DND-41 (cell line): ENCODE data around the gene NTM.

ENCODE experiments used
- ATAC-seq: fragments of 200-7000 bp; cut with Tn5 transposase; 3 replicates; pipeline ENCODE4 v1.9.1; 2021; ENCODE audit warnings: low read depth; ENCODE audit not compliant: insufficient read depth
- DNase-seq: peaks from one replicate; pipeline ENCODE4 v3.0.0-alpha.2; 2020
- H2AFZ ChIP-seq: 2 replicates; pipeline ENCODE4 v1.6.0; 2012; ENCODE audit warnings: low read depth, low read length
- H3K27ac ChIP-seq: 2 replicates; pipeline ENCODE4 v1.5.1; 2012; ENCODE audit warnings: low read length, inconsistent platforms
- H3K27me3 ChIP-seq: fragments of 200-600 bp; sonication (generic); 2 replicates; pipeline ENCODE4 v1.6.0; 2012; ENCODE audit warnings: low read length, mild to moderate bottlenecking, inconsistent platforms; ENCODE audit not compliant: insufficient read depth, poor library complexity
- H3K36me3 ChIP-seq: 2 replicates; pipeline ENCODE4 v1.5.1; 2012; ENCODE audit warnings: low read length, inconsistent platforms; ENCODE audit not compliant: insufficient read depth
- H3K4me1 ChIP-seq: 2 replicates; pipeline ENCODE4 v1.5.1; 2012; ENCODE audit warnings: mild to moderate bottlenecking, low read length; ENCODE audit not compliant: insufficient read depth
- H3K4me2 ChIP-seq: 2 replicates; pipeline ENCODE4 v1.6.0; 2012; ENCODE audit warnings: mild to moderate bottlenecking, moderate library complexity, low read length, inconsistent platforms; ENCODE audit not compliant: insufficient read depth
- H3K4me3 ChIP-seq, 2 experiments: fragments of 200-600 bp in 1 of 2; shearing (Covaris generic) in 1 of 2; 2 replicates each; pipeline ENCODE4 v1.5.1; 2012 to 2016; ENCODE audit warnings: inconsistent platforms in 2 of 2, low read length in 2 of 2, mild to moderate bottlenecking in 2 of 2, low read depth in 1 of 2, moderate library complexity in 1 of 2
- H3K79me2 ChIP-seq: 2 replicates; pipeline ENCODE4 v1.6.0; 2012; ENCODE audit warnings: low read length, inconsistent platforms; ENCODE audit not compliant: insufficient read depth
- H3K9ac ChIP-seq: 2 replicates; pipeline ENCODE4 v1.6.0; 2012; ENCODE audit warnings: low read depth, mild to moderate bottlenecking, inconsistent platforms, low read length, moderate library complexity
- H3K9me3 ChIP-seq: 2 replicates; pipeline ENCODE4 v1.5.1; 2012; ENCODE audit warnings: low read length, moderate library complexity, mild to moderate bottlenecking, inconsistent platforms; ENCODE audit not compliant: insufficient read depth, severe bottlenecking
- H4K20me1 ChIP-seq: 2 replicates; pipeline ENCODE4 v1.6.0; 2012; ENCODE audit warnings: low read length; ENCODE audit not compliant: insufficient read depth
- CTCF ChIP-seq: IDR thresholded peaks from 2 replicates; pipeline ENCODE4 v1.5.1; 2012; ENCODE audit warnings: borderline replicate concordance, low read length, moderate library complexity, mild to moderate bottlenecking; ENCODE audit not compliant: poor library complexity, severe bottlenecking; ENCODE audit errors: extremely low read depth
- EZH2 ChIP-seq: IDR thresholded peaks from 3 replicates; pipeline ENCODE4 v1.6.1; 2012; ENCODE audit warnings: borderline replicate concordance, low read depth, mild to moderate bottlenecking, moderate library complexity, low read length, inconsistent platforms; ENCODE audit not compliant: severe bottlenecking

The NTM gene

DNA sequence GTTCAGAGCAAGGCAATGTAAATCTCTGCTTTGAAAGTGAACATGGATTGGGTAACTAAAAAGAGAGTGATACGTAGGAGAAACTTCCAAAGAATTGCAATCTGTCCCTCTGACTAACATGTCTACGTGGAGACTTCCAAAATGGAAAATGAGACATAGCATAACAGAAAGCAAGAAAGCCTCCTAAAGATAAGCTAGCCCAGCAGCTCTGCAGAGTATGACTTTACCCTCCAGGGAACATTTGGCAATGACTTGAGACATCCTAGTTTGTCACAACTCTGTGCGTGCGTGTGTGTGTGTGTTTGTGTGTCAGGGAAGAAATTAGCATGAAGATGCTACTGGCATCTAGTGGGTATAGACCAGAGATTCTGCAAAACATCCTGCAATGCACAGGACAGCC, 817.4 kb downstream of the NTM start:
- Histone ChIP-seq H3K79me2 (no peaks in the 10 kb centered on the region), H3K27me3 (no peaks in the 10 kb centered on the region), H3K36me3 (no peaks in the 10 kb centered on the region), H2AFZ (no peak overlapping the region), H3K9me3 (no peaks in the 10 kb centered on the region), H3K4me3 (no peak overlapping the region), H3K27ac (no peak overlapping the region), H4K20me1 (no peaks in the 10 kb centered on the region), H3K4me2 (no peak overlapping the region), H3K9ac (no peak overlapping the region), H3K4me1 (no peaks in the 10 kb centered on the region)
- ATAC-seq (no peak), DNase-seq (no peak)
- TF ChIP-seq CTCF = no peak
- no peak for TF ChIP-seq EZH2

- no peak overlapping the region for H3K9ac ChIP-seq
- H3K27ac ChIP-seq = no peak overlapping the region
- H3K27me3 ChIP-seq = no peaks in the 10 kb centered on the region
- H2AFZ ChIP-seq = no peak overlapping the region
- H3K79me2 ChIP-seq = no peaks in the 10 kb centered on the region
- H3K4me1 ChIP-seq = no peaks in the 10 kb centered on the region
- no peaks in the 10 kb centered on the region for H3K9me3 ChIP-seq
- ATAC-seq (no peak), DNase-seq (no peak)
- H3K4me2 ChIP-seq = no peak overlapping the region
- TF ChIP-seq CTCF (no peak), EZH2 (no peak)
- no peaks in the 10 kb centered on the region for H3K36me3 ChIP-seq
- no peak overlapping the region for H3K4me3 ChIP-seq
- no peaks in the 10 kb centered on the region for H4K20me1 ChIP-seq
These were observed 826.5 kb downstream of the NTM start for GRCh38 chr11:132196928-132197327.

DNA sequence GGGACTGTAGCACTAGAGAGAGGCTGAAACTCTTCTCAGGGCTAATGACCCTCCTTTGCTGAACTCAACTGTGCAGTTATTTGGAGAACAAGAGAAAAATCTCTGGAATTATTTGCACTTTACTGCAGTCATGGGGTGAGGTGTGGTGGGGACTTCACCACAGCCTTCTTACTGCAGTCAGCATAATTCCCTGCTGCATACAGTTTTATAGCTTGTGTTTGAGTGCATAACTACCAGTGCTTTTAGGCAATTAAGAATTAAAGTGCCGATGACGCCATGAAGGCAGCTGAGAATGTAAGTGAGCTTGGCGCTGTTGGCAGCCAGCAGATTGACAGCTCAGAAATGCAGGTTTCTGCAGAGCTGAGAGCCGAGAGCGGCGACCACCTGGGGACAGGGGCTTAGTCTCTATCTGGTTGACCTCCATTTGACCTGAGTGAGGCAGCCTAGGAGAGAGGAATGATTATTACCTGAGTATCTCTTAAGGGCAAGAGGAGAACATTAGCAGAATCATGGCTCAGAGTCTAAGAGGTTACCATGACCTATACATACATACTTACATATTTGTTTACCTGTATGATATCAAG, 830.0 kb downstream of the NTM start:
- no peak overlapping the region for H3K27ac ChIP-seq
- no peak for DNase-seq
- TF ChIP-seq EZH2 = no peak
- TF ChIP-seq CTCF = no peak

DNA sequence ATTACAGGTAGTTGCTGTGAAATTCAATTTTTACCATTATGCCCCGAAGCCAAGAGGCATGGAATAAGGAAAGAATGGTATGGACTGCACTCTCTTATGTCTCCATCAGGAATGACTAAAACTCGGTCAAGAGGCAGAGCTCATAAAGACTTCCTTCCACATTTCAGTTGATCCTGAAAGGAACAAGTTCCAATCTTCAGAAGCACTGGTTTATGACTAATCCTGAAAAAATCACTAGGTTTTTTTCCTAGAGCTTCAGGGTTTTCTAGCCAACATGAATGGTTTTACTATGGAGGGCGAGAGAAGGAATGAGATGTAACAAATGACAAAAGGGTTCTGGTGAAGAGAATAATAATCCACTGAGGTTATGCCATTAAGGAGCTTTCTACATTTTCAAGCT, 832.2 kb downstream of the NTM start:
- Histone ChIP-seq H3K79me2 (no peaks in the 10 kb centered on the region), H3K4me2 (no peak overlapping the region), H3K36me3 (no peaks in the 10 kb centered on the region), H3K27me3 (no peaks in the 10 kb centered on the region), H3K9me3 (no peaks in the 10 kb centered on the region), H3K4me1 (no peaks in the 10 kb centered on the region), H4K20me1 (no peaks in the 10 kb centered on the region), H3K4me3 (no peak overlapping the region), H2AFZ (no peak overlapping the region), H3K27ac (no peak overlapping the region), H3K9ac (no peak overlapping the region)
- DNase-seq (no peak), ATAC-seq (no peak)
- TF ChIP-seq CTCF = no peak
- TF ChIP-seq EZH2 = no peak

More for the DNA sequence above, 830.0 kb downstream of the NTM start:
- no peak overlapping the region for H2AFZ ChIP-seq
- H3K9ac ChIP-seq = no peak overlapping the region
- no peak for ATAC-seq
- no peaks in the 10 kb centered on the region for H3K9me3 ChIP-seq
- no peak overlapping the region for H3K4me2 ChIP-seq
- H3K4me3 ChIP-seq = no peak overlapping the region
- H3K4me1 ChIP-seq = no peaks in the 10 kb centered on the region
- no peaks in the 10 kb centered on the region for H3K79me2 ChIP-seq
- no peaks in the 10 kb centered on the region for H4K20me1 ChIP-seq
- H3K27me3 ChIP-seq = no peaks in the 10 kb centered on the region
- H3K36me3 ChIP-seq = no peaks in the 10 kb centered on the region
